ENCODE results near the gene PRKG1.

DNA sequence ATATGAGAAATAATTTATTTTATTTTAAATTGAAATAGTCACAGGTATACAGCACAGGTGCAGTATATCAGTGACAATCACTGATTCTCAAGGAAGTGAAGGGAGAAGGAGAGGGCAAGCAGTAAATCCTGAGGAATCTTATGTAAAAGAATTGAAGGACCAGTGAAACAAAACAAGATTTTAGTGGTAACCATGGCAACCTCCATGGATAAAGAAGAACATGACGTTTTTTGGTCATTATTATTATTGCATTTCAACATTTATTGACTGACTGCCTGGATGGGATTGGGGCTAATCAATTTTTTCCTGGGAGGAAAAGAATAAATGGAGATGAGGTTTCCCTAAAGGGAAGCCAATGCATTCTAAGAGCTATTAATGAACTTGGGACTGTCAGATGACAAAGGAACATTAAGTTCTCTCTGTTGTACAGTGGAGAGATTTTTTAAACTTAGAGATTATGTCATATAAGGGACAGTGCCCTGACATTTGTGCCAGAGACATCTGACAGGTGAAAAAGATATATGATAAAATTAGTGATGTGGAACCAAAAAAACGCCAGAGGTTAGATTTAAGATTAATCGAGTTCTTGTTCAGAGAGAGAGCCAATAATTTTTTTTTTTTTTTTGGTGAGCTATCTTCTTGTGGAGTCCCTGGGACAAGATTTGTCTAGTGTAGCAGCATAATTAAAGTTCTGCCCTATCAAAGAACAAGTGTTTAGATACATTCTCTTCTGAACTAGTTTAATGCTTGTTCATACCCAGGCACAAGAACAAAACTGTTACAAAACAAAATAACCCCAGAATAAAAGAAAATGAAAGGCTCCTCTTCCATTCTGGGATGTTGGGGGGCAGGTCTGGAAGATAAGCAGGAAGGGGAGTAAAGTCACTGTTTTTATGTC, 345.2 kb downstream of the PRKG1 start:
- TF ChIP-seq, protein P1, sequence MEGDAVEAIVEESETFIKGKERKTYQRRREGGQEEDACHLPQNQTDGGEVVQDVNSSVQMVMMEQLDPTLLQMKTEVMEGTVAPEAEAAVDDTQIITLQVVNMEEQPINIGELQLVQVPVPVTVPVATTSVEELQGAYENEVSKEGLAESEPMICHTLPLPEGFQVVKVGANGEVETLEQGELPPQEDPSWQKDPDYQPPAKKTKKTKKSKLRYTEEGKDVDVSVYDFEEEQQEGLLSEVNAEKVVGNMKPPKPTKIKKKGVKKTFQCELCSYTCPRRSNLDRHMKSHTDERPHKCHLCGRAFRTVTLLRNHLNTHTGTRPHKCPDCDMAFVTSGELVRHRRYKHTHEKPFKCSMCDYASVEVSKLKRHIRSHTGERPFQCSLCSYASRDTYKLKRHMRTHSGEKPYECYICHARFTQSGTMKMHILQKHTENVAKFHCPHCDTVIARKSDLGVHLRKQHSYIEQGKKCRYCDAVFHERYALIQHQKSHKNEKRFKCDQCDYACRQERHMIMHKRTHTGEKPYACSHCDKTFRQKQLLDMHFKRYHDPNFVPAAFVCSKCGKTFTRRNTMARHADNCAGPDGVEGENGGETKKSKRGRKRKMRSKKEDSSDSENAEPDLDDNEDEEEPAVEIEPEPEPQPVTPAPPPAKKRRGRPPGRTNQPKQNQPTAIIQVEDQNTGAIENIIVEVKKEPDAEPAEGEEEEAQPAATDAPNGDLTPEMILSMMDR (IDR thresholded peaks at IDR 0.05; ENCODE audit: low read depth, low read length, poor library complexity, severe bottlenecking): no peak
- no peak for TF ChIP-seq EZH2phosphoT487 (IDR thresholded peaks at IDR 0.05; ENCODE audit: borderline replicate concordance, low read length)
